SK-N-SH treated with all-trans-retinoic acid at 6 μM for 48 hours (cell line): ENCODE data around the gene MAP3K1.

Experiments
- BACH2 ChIP-seq: fragments of 250-450 bp; sonication (Bioruptor Pico); IDR thresholded peaks from 2 replicates; pipeline ENCODE4 v1.9.0; 2021; ENCODE audit warnings: mild to moderate bottlenecking, borderline replicate concordance
- ISL1 ChIP-seq: fragments of 250-450 bp; sonication (Bioruptor Pico); IDR thresholded peaks from 2 replicates; pipeline ENCODE4 v2.1.2; 2022; ENCODE audit warnings: mild to moderate bottlenecking, moderate library complexity
- PATZ1 ChIP-seq: fragments of 250-450 bp; sonication (Bioruptor Pico); IDR thresholded peaks from 2 replicates; pipeline ENCODE4 v1.8.0; 2020; ENCODE audit warnings: mild to moderate bottlenecking, moderate library complexity, borderline replicate concordance
- PPARA ChIP-seq: fragments of 250-450 bp; sonication (Bioruptor Pico); IDR thresholded peaks from 2 replicates; pipeline ENCODE4 v1.5.0; 2020; ENCODE audit warnings: mild to moderate bottlenecking, borderline replicate concordance
- RARB ChIP-seq: fragments of 250-450 bp; sonication (Bioruptor Pico); IDR thresholded peaks from 2 replicates; pipeline ENCODE4 v1.8.0; 2021; ENCODE audit warnings: mild to moderate bottlenecking, moderate library complexity
- TOX ChIP-seq: fragments of 250-450 bp; sonication (Bioruptor Pico); IDR thresholded peaks from 2 replicates; pipeline ENCODE4 v1.8.0; 2021; ENCODE audit warnings: mild to moderate bottlenecking, moderate library complexity, borderline replicate concordance
- ZFP3 ChIP-seq: fragments of 250-450 bp; sonication (Bioruptor Pico); IDR thresholded peaks from 2 replicates; pipeline ENCODE4 v1.5.0; 2020; ENCODE audit warnings: mild to moderate bottlenecking, moderate library complexity
- ZNF565 ChIP-seq: fragments of 450-650 bp; formaldehyde crosslinking; conservative IDR thresholded peaks from 2 replicates; pipeline ENCODE4 v1.5.0; 2020; ENCODE audit warnings: low read depth, mild to moderate bottlenecking, moderate library complexity

- no peak for TF ChIP-seq PATZ1 (CRISPR knock-in tag)
- TF ChIP-seq ZFP3 (CRISPR knock-in tag), result no peak
- TF ChIP-seq PPARA (CRISPR knock-in tag), result no peak
- no peak for TF ChIP-seq ISL1
- no peak for TF ChIP-seq BACH2 (CRISPR knock-in tag)
- TF ChIP-seq TOX, result no peak
- TF ChIP-seq ZNF565 (CRISPR knock-in tag), result no peak
- TF ChIP-seq RARB (CRISPR knock-in tag), result no peak
Observed at GRCh38 chr5:56856541-56857178, 41.3 kb downstream of the MAP3K1 start.
